B cell (primary cell): Measurements from ENCODE around the gene BANP. TPM values are rescaled to one million over a fixed set of nuclear protein-coding genes. Genes with fewer than 3 reads are reported as not detected.

Experiments used
- ATAC-seq: fragments of 200-7000 bp; cut with Tn5 transposase; one replicate; pipeline ENCODE4 v1.10.0; 2021; ENCODE audit warnings: low read depth, mild to moderate bottlenecking, moderate number of reproducible peaks, moderate library complexity
- CTCF ChIA-PET: fragments of 350-600 bp; sonication (Branson Sonifier 250); formaldehyde crosslinking; loops from one replicate; lab custom pipeline; 2021; ENCODE audit warnings: antibody characterized with exemption, inconsistent platforms; lab: Charles Lee
- POLR2A ChIA-PET: fragments of 350-600 bp; sonication (Branson Sonifier 250); formaldehyde crosslinking; loops from one replicate; lab custom pipeline; 2021; ENCODE audit warnings: antibody characterized with exemption; lab: Charles Lee
- DNase-seq: peaks from one replicate; pipeline ENCODE4 v3.0.0; 2013
- H2AFZ ChIP-seq: 2 replicates; pipeline ENCODE4 v1.6.1; 2012; ENCODE audit warnings: mild to moderate bottlenecking, low read depth, low read length; ENCODE audit not compliant: insufficient read depth, poor library complexity, severe bottlenecking
- H3K27ac ChIP-seq, 2 donors: 1 replicate in 1 of 2; 2 replicates in 1 of 2; pipeline ENCODE4 v1.5.1; 2012 to 2013; ENCODE audit warnings: low read length in 2 of 2, mild to moderate bottlenecking in 2 of 2, moderate library complexity in 1 of 2
- H3K27me3 ChIP-seq, 4 experiments: fragments of 200-600 bp in 1 of 4; sonication (generic) in 1 of 4; replicated peaks in 1 of 4; 1 replicate in 2 of 4; 2 replicates in 2 of 4; pipeline versions ENCODE4 v1.6.1 to v1.7.0; 2013 to 2016; ENCODE audit warnings: low read length in 3 of 4, mild to moderate bottlenecking in 2 of 4, mixed read lengths in 1 of 4, moderate library complexity in 1 of 4; ENCODE audit not compliant: insufficient read depth in 4 of 4, control insufficient read depth in 3 of 4; ENCODE audit errors: control extremely low read depth in 1 of 4
- H3K36me3 ChIP-seq, 2 experiments: replicated peaks in 1 of 2; 1 replicate in 1 of 2; 2 replicates in 1 of 2; pipeline versions ENCODE4 v1.6.1 to v1.7.1; 2013; ENCODE audit warnings: low read length in 1 of 2; ENCODE audit not compliant: insufficient read depth in 2 of 2, control insufficient read depth in 1 of 2; ENCODE audit errors: control extremely low read depth in 1 of 2, extremely low read depth in 1 of 2
- H3K4me1 ChIP-seq, 2 donors: fragments of 200-600 bp in 1 of 2; sonication (generic) in 1 of 2; 1 replicate in 1 of 2; 2 replicates in 1 of 2; pipeline versions ENCODE4 v1.5.1 to v1.6.1; 2013 to 2017; ENCODE audit warnings: low read length in 2 of 2; ENCODE audit not compliant: control insufficient read depth in 2 of 2, insufficient read depth in 2 of 2
- H3K4me2 ChIP-seq: replicated peaks from 2 replicates; pipeline ENCODE3; 2012; ENCODE audit warnings: mild to moderate bottlenecking, low read depth, low read length; ENCODE audit not compliant: poor library complexity, severe bottlenecking
- H3K4me3 ChIP-seq, 5 experiments: fragments of 200-600 bp in 1 of 5; sonication (generic) in 1 of 5; 1 replicate in 3 of 5; 2 replicates in 2 of 5; pipeline versions ENCODE4 v1.5.1 to v1.7.0; 2011 to 2016; ENCODE audit warnings: low read length in 4 of 5, mild to moderate bottlenecking in 4 of 5, low read depth in 2 of 5, control low read depth in 1 of 5, moderate library complexity in 1 of 5; ENCODE audit not compliant: insufficient read depth in 1 of 5; ENCODE audit errors: control extremely low read depth in 1 of 5, extremely low read depth in 1 of 5
- H3K79me2 ChIP-seq: fragments of 200-600 bp; sonication (generic); one replicate; pipeline ENCODE4 v1.6.0; 2016; ENCODE audit warnings: low read length; ENCODE audit not compliant: control insufficient read depth, insufficient read depth
- H3K9ac ChIP-seq: fragments of 200-600 bp; sonication (generic); 2 replicates; pipeline ENCODE4 v1.6.1; 2017; ENCODE audit warnings: mild to moderate bottlenecking, low read length, moderate library complexity
- H3K9me3 ChIP-seq, 3 donors: one replicate each; pipeline versions ENCODE4 v1.6.1 to v1.7.1; 2013; ENCODE audit warnings: low read length in 2 of 3; ENCODE audit not compliant: control insufficient read depth in 2 of 3, insufficient read depth in 1 of 3; ENCODE audit errors: control extremely low read depth in 1 of 3
- H4K20me1 ChIP-seq: 2 replicates; pipeline ENCODE4 v1.6.0; 2012; ENCODE audit warnings: mild to moderate bottlenecking, low read length; ENCODE audit not compliant: insufficient read depth, control insufficient read depth, poor library complexity, severe bottlenecking
- H3K27ac Mint-ChIP-seq: one replicate; pipeline ENCODE4 v1.8.0; 2021; ENCODE audit warnings: mixed read lengths
- H3K27me3 Mint-ChIP-seq: one replicate; pipeline ENCODE4 v1.8.0; 2021; ENCODE audit warnings: mixed read lengths
- H3K4me1 Mint-ChIP-seq: one replicate; pipeline ENCODE4 v1.8.0; 2021; ENCODE audit warnings: mixed read lengths
- H3K4me3 Mint-ChIP-seq: one replicate; pipeline ENCODE4 v1.8.0; 2021; ENCODE audit warnings: mixed read lengths
- H3K9me3 Mint-ChIP-seq: one replicate; pipeline ENCODE4 v1.8.0; 2022; ENCODE audit warnings: mixed read lengths; ENCODE audit not compliant: insufficient read depth
- EZH2 ChIP-seq: IDR thresholded peaks from 2 replicates; pipeline ENCODE4 v1.6.1; 2012; ENCODE audit warnings: borderline replicate concordance, low read depth, mild to moderate bottlenecking, moderate library complexity, low read length; ENCODE audit not compliant: insufficient read depth, poor library complexity, severe bottlenecking
- WGBS: methylation state at CpG from one replicate; pipeline ENCODE4 v1.1.5; 2013; ENCODE audit warnings: missing lambda C conversion rate; ENCODE audit not compliant: insufficient coverage; 5-methylcytosine and 5-hydroxymethylcytosine counted together
- intact Hi-C: fragments of 100-400 bp; cut with micrococcal nuclease; formaldehyde crosslinking; loops from one replicate; pipeline ENCODE4 v1.10.0; 2022
- polyA plus RNA-seq: library from polyadenylated mRNA; depleted of rRNA; stranded (reverse); fragments of >200 nt; gene quantifications from 2 replicates; pipeline ENCODE4 v1.2.3, GENCODE V29; 2012
- total RNA-seq, 2 donors: library from RNA; stranded (reverse); fragments of 120-200 nt in 1 of 2; gene quantifications; 1 replicate in 1 of 2; 2 replicates in 1 of 2; pipeline versions ENCODE4 v1.2.3 to v1.2.4, GENCODE V29; 2013 to 2022
- TF ChIP-seq, protein P1 (sequence below): fragments of 200-600 bp; IDR thresholded peaks from one replicate; pipeline ENCODE4 v1.8.0; 2022; ENCODE audit warnings: antibody characterized with exemption, mild to moderate bottlenecking

BANP gene
- total and polyA plus RNA-seq, 2 donors (not counting 1 experiment from before 2014, with no cell fraction given): 44.4 to 181 TPM

DNA sequence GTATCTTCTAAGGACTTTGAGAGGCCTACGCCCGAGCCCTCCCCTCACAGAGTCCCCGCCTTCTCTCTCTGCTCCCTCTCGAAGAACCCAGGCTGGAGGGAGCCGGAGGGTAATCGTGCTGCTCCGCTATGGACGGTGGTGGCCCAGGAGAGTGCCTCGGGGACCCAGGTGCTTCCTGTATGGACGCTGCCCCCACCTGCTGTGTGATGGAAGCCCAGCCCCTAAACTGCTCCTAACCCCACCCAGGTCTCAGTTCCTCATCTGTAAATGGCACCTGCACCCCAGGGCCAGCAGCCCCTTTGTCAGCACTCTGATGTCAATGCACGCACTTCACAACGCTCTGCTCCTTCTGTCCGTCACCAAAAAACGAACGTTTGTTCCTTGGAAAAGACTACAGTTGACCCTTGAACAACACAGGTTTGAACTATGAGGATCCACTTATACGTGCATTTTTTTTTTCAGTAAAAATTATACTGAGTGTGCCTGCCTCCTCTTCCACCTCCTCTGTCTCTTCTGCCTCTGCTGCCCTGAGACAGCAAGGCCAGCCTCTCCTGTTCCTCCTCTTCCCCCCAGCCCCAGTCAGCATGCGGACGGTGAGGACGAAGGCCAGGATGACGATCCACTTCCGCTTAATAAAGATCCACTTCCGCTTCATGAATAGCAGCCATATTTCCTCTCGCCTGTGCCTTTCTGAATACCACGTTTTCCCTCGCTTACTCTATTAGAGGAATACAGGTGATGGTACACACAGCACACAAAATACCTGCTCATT is 118.3 kb downstream of the BANP start:
- TF ChIP-seq, protein P1, sequence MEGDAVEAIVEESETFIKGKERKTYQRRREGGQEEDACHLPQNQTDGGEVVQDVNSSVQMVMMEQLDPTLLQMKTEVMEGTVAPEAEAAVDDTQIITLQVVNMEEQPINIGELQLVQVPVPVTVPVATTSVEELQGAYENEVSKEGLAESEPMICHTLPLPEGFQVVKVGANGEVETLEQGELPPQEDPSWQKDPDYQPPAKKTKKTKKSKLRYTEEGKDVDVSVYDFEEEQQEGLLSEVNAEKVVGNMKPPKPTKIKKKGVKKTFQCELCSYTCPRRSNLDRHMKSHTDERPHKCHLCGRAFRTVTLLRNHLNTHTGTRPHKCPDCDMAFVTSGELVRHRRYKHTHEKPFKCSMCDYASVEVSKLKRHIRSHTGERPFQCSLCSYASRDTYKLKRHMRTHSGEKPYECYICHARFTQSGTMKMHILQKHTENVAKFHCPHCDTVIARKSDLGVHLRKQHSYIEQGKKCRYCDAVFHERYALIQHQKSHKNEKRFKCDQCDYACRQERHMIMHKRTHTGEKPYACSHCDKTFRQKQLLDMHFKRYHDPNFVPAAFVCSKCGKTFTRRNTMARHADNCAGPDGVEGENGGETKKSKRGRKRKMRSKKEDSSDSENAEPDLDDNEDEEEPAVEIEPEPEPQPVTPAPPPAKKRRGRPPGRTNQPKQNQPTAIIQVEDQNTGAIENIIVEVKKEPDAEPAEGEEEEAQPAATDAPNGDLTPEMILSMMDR: no peak
- no peak for TF ChIP-seq EZH2
- Histone ChIP-seq H3K9ac (peak overlapping the region; percentile 40), H3K36me3 (peaks cover 0 to 69% of the 10 kb centered on the region in 2 experiments), H3K4me3 (peak overlapping the region in 2 of 5 experiments; percentile 12 to 42), H3K4me1 (peaks cover 50 to 58% of the 10 kb centered on the region in 2 donors), H2AFZ (no peak overlapping the region), H3K79me2 (peaks cover 65% of the 10 kb centered on the region), H4K20me1 (no peaks in the 10 kb centered on the region), H3K4me2 (peak overlapping the region; percentile 72), H3K9me3 (peaks cover 0 to 12% (median 0%) of the 10 kb centered on the region in 3 donors), H3K27me3 (no peaks in the 10 kb centered on the region), H3K27ac (peak overlapping the region; percentile 82 to 97)
- DNase-seq: peak; percentile 97
- H3K9me3 Mint-ChIP-seq: no peaks in the 10 kb centered on the region
- H3K27ac Mint-ChIP-seq: peak overlapping the region; percentile 95
- ChIA-PET POLR2A (interaction anchor here (0.7 kb wide), 1 partner anchor 395 kb away, joined by 3 read pairs; no protein-coding TSS in a partner anchor), CTCF (interaction anchor here (0.7 kb wide), 1 partner anchor 15 kb away, joined by 3 read pairs; no protein-coding TSS in a partner anchor)
- no peaks in the 10 kb centered on the region for H3K27me3 Mint-ChIP-seq
- WGBS: 8% methylated on average over 18 of the region's 25 CpGs
- peak; percentile 93 for ATAC-seq
- intact Hi-C loops: loop anchor here (1.0 to 2.0 kb wide), 3 partner anchors 23 to 119 kb away; partner anchors contain the start of gene BANP
- peak overlapping the region; percentile 82 for H3K4me3 Mint-ChIP-seq
- peaks cover 51% of the 10 kb centered on the region for H3K4me1 Mint-ChIP-seq

DNA sequence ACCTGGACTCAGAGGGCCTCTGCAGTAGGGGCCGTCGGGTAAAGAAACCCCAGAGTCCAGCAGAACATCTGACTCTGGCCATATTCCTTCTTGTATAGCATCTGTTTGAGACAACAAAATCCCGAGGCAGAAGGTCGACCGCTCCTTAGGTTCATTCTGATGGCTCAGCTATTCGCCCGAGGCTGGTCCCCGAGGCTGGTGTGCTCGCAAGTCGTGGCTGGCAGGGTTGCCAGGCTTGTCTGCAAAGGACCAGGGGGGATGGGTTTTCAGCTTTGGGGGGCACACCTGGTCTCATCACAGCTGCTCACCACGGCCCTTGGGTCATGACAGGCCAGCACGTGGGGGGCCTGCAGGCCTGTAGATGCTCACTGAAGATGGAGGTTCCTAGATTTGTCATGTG is 119.1 kb downstream of the BANP start:
- Histone ChIP-seq H3K27ac (peak overlapping the region; percentile 82 to 97), H3K4me1 (peaks cover 50 to 58% of the 10 kb centered on the region in 2 donors), H3K79me2 (peaks cover 57% of the 10 kb centered on the region), H3K36me3 (peaks cover 0 to 61% of the 10 kb centered on the region in 2 experiments), H3K9me3 (peaks cover 0 to 7% (median 0%) of the 10 kb centered on the region in 3 donors), H3K9ac (peak overlapping the region; percentile 20), H3K4me3 (peak overlapping the region in 1 of 5 experiments; percentile 14), H2AFZ (no peak overlapping the region), H3K4me2 (peak overlapping the region; percentile 72), H3K27me3 (no peaks in the 10 kb centered on the region), H4K20me1 (no peaks in the 10 kb centered on the region)
- Mint-ChIP-seq H3K27me3 (no peaks in the 10 kb centered on the region), H3K9me3 (no peaks in the 10 kb centered on the region), H3K4me3 (no peak overlapping the region), H3K27ac (peak overlapping the region; percentile 95), H3K4me1 (peaks cover 51% of the 10 kb centered on the region)
- no peak for TF ChIP-seq EZH2
- TF ChIP-seq, protein P1: no peak
- ATAC-seq (no peak), DNase-seq (no peak)
- WGBS: 62% methylated on average over 10 of the region's 12 CpGs
- ChIA-PET POLR2A (interaction anchor here (1.5 kb wide), 1 partner anchor 24 kb away, joined by 3 read pairs; no protein-coding TSS in a partner anchor), CTCF (interaction anchor here (0.7 to 0.9 kb wide), 2 partner anchors 9 to 16 kb away, joined by 3 read pairs; no protein-coding TSS in a partner anchor)
- intact Hi-C loops: no loop called here
